ENCODE results near the gene PINLYP. TPM values are rescaled to one million over a fixed set of nuclear protein-coding genes. Genes with fewer than 3 reads are reported as not detected.
A peak's percentile ranks its signal among the peaks of the same experiment; 100 is the strongest.

PINLYP gene
- total RNA-seq, 4 donors from 2014 or later: 7.5 to 45.7 (median 21.6) TPM

- no peaks in the 10 kb centered on the region for H3K9me3 ChIP-seq
- H3K36me3 ChIP-seq: peaks cover 0 to 58% (median 6%) of the 10 kb centered on the region in 3 donors
- H3K4me3 ChIP-seq: peak overlapping the region; percentile 54 to 73 (median 67)
- H3K27me3 ChIP-seq: no peaks in the 10 kb centered on the region
- 1 to 3% methylated on average over 28 to 51 of the region's 64 CpGs for WGBS, 2 donors
- peak overlapping the region; percentile 82 to 98 (median 88) for H3K27ac ChIP-seq
- no peak for DNase-seq (ENCODE audit: low spot score in 2 of 2)
- peaks cover 0 to 57% (median 30%) of the 10 kb centered on the region in 4 donors for H3K4me1 ChIP-seq
- TF ChIP-seq POLR2A (IDR thresholded peaks at IDR 0.05): no peak
- peak; percentile 44 to 61 (median 56) for TF ChIP-seq CTCF (IDR thresholded peaks at IDR 0.05)
- TF ChIP-seq EP300 (IDR thresholded peaks at IDR 0.05): no peak
Measured at GRCh38 chr19:43594710-43595604, 19.4 kb downstream of the PINLYP start.

GRCh38 chr19:43595605-43595998, 20.0 kb downstream of the PINLYP start:
- TF ChIP-seq CTCF (IDR thresholded peaks at IDR 0.05) (no peak), EP300 (IDR thresholded peaks at IDR 0.05) (no peak), POLR2A (IDR thresholded peaks at IDR 0.05) (no peak)
- Histone ChIP-seq H3K27me3 (no peaks in the 10 kb centered on the region), H3K36me3 (peaks cover 0 to 58% (median 6%) of the 10 kb centered on the region in 3 donors), H3K9me3 (no peaks in the 10 kb centered on the region), H3K4me3 (peak overlapping the region; percentile 54 to 73 (median 67)), H3K27ac (peak overlapping the region; percentile 82 to 98 (median 88)), H3K4me1 (peaks cover 0 to 57% (median 30%) of the 10 kb centered on the region in 4 donors)
- no peak for DNase-seq (ENCODE audit: low spot score in 2 of 2)
- 1 to 3% methylated on average over 18 of the region's 18 CpGs for WGBS, 2 donors

- peak; percentile 99 to 100 for DNase-seq (ENCODE audit: low spot score in 2 of 2)
- TF ChIP-seq POLR2A (IDR thresholded peaks at IDR 0.05) (peak; percentile 76 to 91), CTCF (IDR thresholded peaks at IDR 0.05) (peak in 1 of 5 experiments; percentile 8), EP300 (IDR thresholded peaks at IDR 0.05) (peak; percentile 95 to 100)
- no peaks in the 10 kb centered on the region for H3K9me3 ChIP-seq
- 0 to 1% methylated on average over 45 to 60 of the region's 60 CpGs for WGBS, 2 donors
- H3K36me3 ChIP-seq: peaks cover 0 to 58% (median 6%) of the 10 kb centered on the region in 3 donors
- H3K27ac ChIP-seq: peak within 1 kb of the TSS; percentile 91 to 98 (median 98)
- peak within 1 kb of the TSS; percentile 58 to 76 (median 72) for H3K4me3 ChIP-seq
- H3K27me3 ChIP-seq: no peaks in the 10 kb centered on the region
- H3K4me1 ChIP-seq: peaks cover 0 to 57% (median 30%) of the 10 kb centered on the region in 4 donors
Measured at GRCh38 chr19:43595999-43596841, 20.6 kb downstream of the PINLYP start, which contains the start of the genes IRGQ and ZNF576. Gene IRGQ, minus strand, starts transcription at chr19:43596134. Its CDS starts 796 bp downstream, at chr19:43595338. Gene ZNF576, plus strand, starts transcription at chr19:43596595. Its CDS starts 514 bp downstream, at chr19:43597109.

- WGBS, 2 donors: 19 to 20% methylated on average over 7 of the region's 7 CpGs
- no peaks in the 10 kb centered on the region for H3K9me3 ChIP-seq
Measured at GRCh38 chr19:43596842-43597461, 21.4 kb downstream of the PINLYP start.

More at GRCh38 chr19:43596842-43597461, 21.4 kb downstream of the PINLYP start:
- H3K27ac ChIP-seq: peak overlapping the region; percentile 91 to 98 (median 98)
- H3K4me1 ChIP-seq: peaks cover 0 to 57% (median 30%) of the 10 kb centered on the region in 4 donors
- no peak for DNase-seq (ENCODE audit: low spot score in 2 of 2)
- TF ChIP-seq CTCF (IDR thresholded peaks at IDR 0.05) (no peak), EP300 (IDR thresholded peaks at IDR 0.05) (no peak), POLR2A (IDR thresholded peaks at IDR 0.05) (no peak)
- H3K36me3 ChIP-seq: peaks cover 0 to 58% (median 6%) of the 10 kb centered on the region in 3 donors
- H3K27me3 ChIP-seq: no peaks in the 10 kb centered on the region
- peak overlapping the region; percentile 58 to 76 (median 72) for H3K4me3 ChIP-seq

Measured in tibial nerve (tissue), 4 donors.